GM10847 (cell line): ENCODE data around the gene EEIG1.

Experiments
- POLR2A ChIP-seq: IDR thresholded peaks from 2 replicates; pipeline ENCODE4 v1.6.1; 2011; ENCODE audit not compliant: insufficient read length; ENCODE audit errors: extremely low read depth

EEIG1 gene

GRCh38 chr9:127971357-127972235 is 9.2 kb downstream of the EEIG1 start:
- TF ChIP-seq POLR2A: no peak

GRCh38 chr9:127970401-127971313 is 10.1 kb downstream of the EEIG1 start:
- no peak for TF ChIP-seq POLR2A

- no peak for TF ChIP-seq POLR2A
Measured at GRCh38 chr9:127968700-127969383, 11.9 kb downstream of the EEIG1 start.

- no peak for TF ChIP-seq POLR2A
Measured at GRCh38 chr9:127968042-127968441, 12.7 kb downstream of the EEIG1 start.

- TF ChIP-seq POLR2A: no peak
Measured at GRCh38 chr9:127967151-127967809, 13.5 kb downstream of the EEIG1 start.

GRCh38 chr9:127966416-127967150 is 14.2 kb downstream of the EEIG1 start:
- no peak for TF ChIP-seq POLR2A

- TF ChIP-seq POLR2A: no peak
Measured at GRCh38 chr9:127965953-127966352, 14.8 kb downstream of the EEIG1 start.

- TF ChIP-seq POLR2A: no peak
Measured at GRCh38 chr9:127963359-127964064, 17.3 kb downstream of the EEIG1 start.

GRCh38 chr9:127963041-127963358 is 17.8 kb downstream of the EEIG1 start:
- TF ChIP-seq POLR2A: no peak

GRCh38 chr9:127962278-127962677 is 18.5 kb downstream of the EEIG1 start:
- no peak for TF ChIP-seq POLR2A

GRCh38 chr9:127961613-127962155 is 19.1 kb downstream of the EEIG1 start:
- no peak for TF ChIP-seq POLR2A

- no peak for TF ChIP-seq POLR2A
Measured at GRCh38 chr9:127961155-127961490, 19.7 kb downstream of the EEIG1 start.

GRCh38 chr9:127960410-127961154 is 20.2 kb downstream of the EEIG1 start:
- TF ChIP-seq POLR2A: no peak
